ENCODE results near the gene CLDN12. TPM values are rescaled to one million over a fixed set of nuclear protein-coding genes. Genes with fewer than 3 reads are reported as not detected.
"Not testable (repeated sequence)": the region's sequence is repeated elsewhere in the genome, so short reads cannot be mapped to it uniquely, and the experiment has no call there.

Gene CLDN12
- total RNA-seq, 1 experiment from 2014 or later = 1.9 TPM

- no peaks in the 10 kb centered on the region for H3K27me3 ChIP-seq
- H3K4me3 ChIP-seq = no peak overlapping the region
- H3K36me3 ChIP-seq = no peaks in the 10 kb centered on the region
- DNase-seq = no peak
- no peaks in the 10 kb centered on the region for H3K9me3 ChIP-seq
Observed at GRCh38 chr7:90421651-90422050, 18.4 kb downstream of the CLDN12 start.

GRCh38 chr7:90424720-90425119 is 21.5 kb downstream of the CLDN12 start:
- DNase-seq = no peak
- Histone ChIP-seq H3K4me3 (no peak overlapping the region), H3K27me3 (no peaks in the 10 kb centered on the region), H3K36me3 (no peaks in the 10 kb centered on the region), H3K9me3 (no peaks in the 10 kb centered on the region)

DNA sequence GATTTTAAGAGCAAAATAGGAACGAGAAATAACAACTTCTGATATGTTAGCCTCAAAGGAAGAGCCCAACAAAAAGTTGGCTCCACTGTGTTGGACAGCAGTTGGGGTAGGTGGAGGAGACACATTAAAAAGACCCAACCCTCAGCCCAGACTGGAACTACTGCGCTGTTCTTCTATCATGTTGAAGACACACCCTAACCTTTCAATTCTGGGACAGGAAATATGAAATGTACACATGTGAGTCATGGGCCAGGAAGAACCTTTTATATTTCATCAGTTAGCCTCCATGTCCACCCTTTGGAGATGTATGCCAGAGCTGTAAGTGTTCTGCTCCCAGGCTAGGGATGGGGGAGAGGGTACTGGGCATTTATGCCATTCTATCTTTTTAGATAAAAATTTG is 22.1 kb downstream of the CLDN12 start:
- Histone ChIP-seq H3K4me3 (no peak overlapping the region), H3K9me3 (no peaks in the 10 kb centered on the region), H3K36me3 (no peaks in the 10 kb centered on the region), H3K27me3 (no peaks in the 10 kb centered on the region)
- DNase-seq = no peak

- Histone ChIP-seq H3K4me3 (no peak overlapping the region), H3K27me3 (no peaks in the 10 kb centered on the region), H3K36me3 (no peaks in the 10 kb centered on the region), H3K9me3 (no peaks in the 10 kb centered on the region; the same call in 1 of the 2 replicates)
- no peak for DNase-seq
Observed at GRCh38 chr7:90430614-90431460, 27.6 kb downstream of the CLDN12 start.

DNA sequence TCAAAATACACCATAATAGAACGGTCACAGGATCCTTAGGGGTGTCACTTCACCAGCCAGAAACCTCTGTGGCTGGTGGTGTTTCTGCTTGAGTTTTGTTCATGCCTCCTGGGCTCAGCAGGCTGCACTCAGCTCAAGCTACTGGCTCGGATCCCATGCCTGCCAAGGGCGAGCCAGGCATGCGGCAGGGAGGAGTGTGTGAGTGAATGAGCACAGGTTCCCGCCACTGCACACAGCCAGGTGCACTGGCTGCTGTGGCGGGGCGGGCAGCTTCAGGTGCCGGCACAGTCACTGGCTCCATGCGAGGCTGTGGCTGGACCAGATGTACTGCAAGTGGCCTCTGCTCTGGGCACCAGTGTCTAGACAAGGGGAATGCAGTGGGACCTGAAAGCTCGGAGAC is 29.5 kb downstream of the CLDN12 start:
- Histone ChIP-seq H3K36me3 (no peaks in the 10 kb centered on the region), H3K4me3 (no peak overlapping the region), H3K27me3 (no peaks in the 10 kb centered on the region), H3K9me3 (no peaks in the 10 kb centered on the region; the same call in 1 of the 2 replicates)
- DNase-seq = no peak

DNA sequence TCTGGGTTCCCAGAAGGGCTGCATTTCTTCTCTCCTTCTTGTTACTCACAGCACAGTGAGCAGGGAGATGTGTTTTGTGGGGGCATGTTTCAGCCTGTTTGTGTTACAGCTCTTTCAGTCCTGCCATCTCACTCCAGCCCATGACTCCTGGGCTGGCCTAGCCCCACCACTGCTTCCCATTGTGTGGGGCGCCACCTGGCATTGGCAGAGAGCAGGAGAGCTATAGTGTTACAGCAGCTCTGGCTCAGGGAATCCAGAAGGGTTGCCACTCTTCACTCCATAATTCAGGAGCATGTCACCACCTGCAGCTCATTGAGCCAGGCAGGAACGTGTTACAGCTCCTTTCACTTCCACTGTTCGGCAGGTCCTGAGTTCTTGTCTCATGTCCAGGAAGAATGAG is 30.0 kb downstream of the CLDN12 start:
- Histone ChIP-seq H3K36me3 (no peaks in the 10 kb centered on the region), H3K9me3 (no peaks in the 10 kb centered on the region; the same call in 1 of the 2 replicates), H3K27me3 (no peaks in the 10 kb centered on the region), H3K4me3 (no peak overlapping the region)
- DNase-seq = no peak

DNA sequence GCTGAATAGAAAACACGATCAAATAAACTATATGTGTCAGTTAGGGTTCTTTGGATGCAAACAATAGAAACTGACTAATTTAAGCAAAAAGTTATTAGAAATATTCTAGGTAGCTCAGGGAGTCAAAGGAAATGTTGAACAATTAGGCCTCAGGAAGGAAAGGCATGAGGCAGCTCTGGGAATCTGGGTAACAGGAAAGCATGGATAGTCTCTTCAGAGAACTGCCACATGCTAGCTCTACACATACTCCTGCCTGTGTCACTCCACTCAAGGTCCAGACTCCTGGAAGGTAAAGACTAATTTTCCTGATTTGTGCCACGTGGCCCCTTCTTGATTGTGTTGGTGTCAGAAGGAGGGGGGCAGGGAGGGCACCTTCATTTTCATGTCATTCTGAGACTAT is 42.4 kb downstream of the CLDN12 start:
- no peaks in the 10 kb centered on the region for H3K9me3 ChIP-seq
- H3K27me3 ChIP-seq = no peaks in the 10 kb centered on the region
- H3K4me3 ChIP-seq = no peak overlapping the region
- no peak for DNase-seq
- H3K36me3 ChIP-seq = no peaks in the 10 kb centered on the region

DNA sequence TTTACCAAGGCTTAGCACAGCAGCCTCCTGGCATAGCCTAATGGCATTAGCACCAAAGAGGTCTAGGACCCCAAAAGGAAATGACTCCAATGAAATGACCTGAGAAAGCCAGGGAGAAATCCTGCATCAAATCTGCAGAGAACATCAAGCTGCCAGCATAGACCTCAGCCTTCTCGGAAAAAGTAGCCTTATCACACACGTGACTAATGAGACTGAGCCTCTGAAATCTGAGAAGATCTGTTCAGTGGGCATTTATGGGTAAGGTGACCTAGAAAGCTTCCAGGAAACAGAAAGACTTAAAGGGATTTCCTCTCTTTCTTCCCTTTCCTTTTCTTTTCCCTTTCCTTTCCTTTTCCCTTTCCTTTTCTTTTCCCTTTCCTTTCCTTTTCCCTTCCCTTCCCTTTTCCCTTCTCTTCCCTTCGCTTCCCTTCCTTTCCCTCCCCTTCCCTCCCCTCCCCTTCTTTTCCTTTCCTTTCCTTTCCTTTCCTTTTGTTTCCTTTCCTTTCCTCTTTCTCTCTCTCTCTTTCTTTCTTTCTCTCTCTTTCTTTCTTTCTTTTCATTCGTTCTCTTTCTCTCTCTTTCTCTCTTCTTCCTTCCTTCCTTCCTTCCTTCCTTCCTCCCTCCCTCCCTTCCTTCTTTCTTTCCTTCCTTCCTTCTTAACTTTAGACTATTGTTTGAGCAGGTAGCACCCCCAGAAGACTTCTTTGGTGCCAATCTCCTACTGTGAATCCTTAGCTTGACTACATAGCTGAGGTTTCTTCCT is 43.1 kb downstream of the CLDN12 start:
- no peaks in the 10 kb centered on the region for H3K36me3 ChIP-seq
- no peaks in the 10 kb centered on the region for H3K9me3 ChIP-seq
- no peak overlapping the region for H3K4me3 ChIP-seq
- no peaks in the 10 kb centered on the region for H3K27me3 ChIP-seq
- DNase-seq = no peak

DNA sequence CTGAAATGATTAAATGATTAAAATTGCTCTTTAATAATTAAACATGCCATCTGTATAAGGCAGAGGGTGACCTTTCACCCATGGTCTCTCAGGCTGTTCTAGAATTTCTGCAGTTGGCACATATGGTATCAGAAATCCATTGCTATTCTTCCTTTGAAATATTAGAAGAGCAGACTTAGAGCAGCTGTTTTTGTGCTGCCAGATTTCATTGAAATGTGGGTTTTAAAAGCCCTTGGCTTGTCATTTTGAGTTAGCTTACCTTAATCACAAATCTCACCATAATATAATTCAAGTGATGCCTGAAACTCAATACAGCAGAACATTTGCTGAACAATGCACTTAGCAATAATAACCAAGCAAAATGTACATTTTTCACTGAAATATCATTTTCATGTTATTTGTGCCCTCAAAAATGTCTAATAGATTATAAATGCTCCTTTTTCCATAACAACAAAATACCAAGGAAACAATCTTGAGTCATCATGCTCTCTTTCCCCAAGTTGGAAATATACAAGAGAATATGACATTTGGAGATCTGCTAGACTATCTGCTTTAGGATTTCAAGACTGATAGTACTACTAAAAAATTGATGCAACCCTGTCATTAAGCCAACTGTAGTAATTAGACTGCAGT is 50.1 kb downstream of the CLDN12 start:
- DNase-seq = no peak
- no peak overlapping the region for H3K4me3 ChIP-seq
- no peaks in the 10 kb centered on the region for H3K27me3 ChIP-seq
- no peaks in the 10 kb centered on the region for H3K9me3 ChIP-seq
- no peaks in the 10 kb centered on the region for H3K36me3 ChIP-seq

DNA sequence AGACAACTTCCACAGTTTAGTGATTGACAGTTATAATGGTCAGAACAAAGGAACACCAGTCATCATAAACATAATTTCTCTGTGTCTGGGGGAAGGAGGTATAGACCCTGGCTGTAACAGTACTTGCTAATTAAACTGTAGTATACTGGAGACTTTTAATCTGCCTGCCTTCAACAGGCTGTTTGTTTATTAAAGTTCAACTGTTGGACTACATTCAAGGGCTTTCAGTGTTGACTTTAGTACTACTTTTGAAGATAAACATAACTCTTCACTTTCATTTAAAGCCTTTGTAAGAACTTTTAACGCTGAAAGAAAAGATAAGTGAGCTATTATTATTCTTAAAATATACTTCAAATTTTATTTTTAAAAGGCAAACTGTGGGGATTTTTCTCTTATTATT is 50.7 kb downstream of the CLDN12 start:
- H3K9me3 ChIP-seq = no peaks in the 10 kb centered on the region
- no peaks in the 10 kb centered on the region for H3K36me3 ChIP-seq
- no peak for DNase-seq
- no peak overlapping the region for H3K4me3 ChIP-seq
- H3K27me3 ChIP-seq = no peaks in the 10 kb centered on the region

GRCh38 chr7:90455163-90456030 is 52.1 kb downstream of the CLDN12 start:
- H3K4me3 ChIP-seq = no peak overlapping the region
- H3K27me3 ChIP-seq = no peaks in the 10 kb centered on the region
- no peak for DNase-seq
- no peaks in the 10 kb centered on the region for H3K36me3 ChIP-seq
- H3K9me3 ChIP-seq = no peaks in the 10 kb centered on the region

- DNase-seq = no peak
- no peaks in the 10 kb centered on the region for H3K27me3 ChIP-seq
- H3K4me3 ChIP-seq = no peak overlapping the region
- no peaks in the 10 kb centered on the region for H3K36me3 ChIP-seq
- no peaks in the 10 kb centered on the region for H3K9me3 ChIP-seq
Observed at GRCh38 chr7:90458104-90458503, 54.8 kb downstream of the CLDN12 start.

DNA sequence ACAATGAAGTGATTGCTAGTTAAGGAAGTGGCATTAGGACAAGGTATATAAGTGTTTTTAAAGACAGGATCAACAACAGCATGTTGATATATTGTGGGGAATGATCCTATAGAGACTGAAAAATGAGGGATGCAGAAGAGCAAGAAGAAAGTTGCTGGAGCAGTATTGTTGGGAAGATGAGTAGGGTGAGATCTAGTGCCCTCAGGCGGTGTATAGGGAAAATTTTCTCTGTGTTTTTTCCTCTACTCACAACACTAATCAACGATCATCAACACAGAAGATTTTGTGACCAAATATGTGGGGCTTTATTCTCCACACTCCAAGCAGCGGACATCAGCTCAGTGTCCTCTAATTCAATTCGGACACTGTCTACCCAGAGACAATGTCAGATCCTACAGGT is 56.6 kb downstream of the CLDN12 start:
- no peak for DNase-seq
- Histone ChIP-seq H3K36me3 (no peaks in the 10 kb centered on the region), H3K27me3 (no peaks in the 10 kb centered on the region), H3K9me3 (no peaks in the 10 kb centered on the region), H3K4me3 (no peak overlapping the region)

DNA sequence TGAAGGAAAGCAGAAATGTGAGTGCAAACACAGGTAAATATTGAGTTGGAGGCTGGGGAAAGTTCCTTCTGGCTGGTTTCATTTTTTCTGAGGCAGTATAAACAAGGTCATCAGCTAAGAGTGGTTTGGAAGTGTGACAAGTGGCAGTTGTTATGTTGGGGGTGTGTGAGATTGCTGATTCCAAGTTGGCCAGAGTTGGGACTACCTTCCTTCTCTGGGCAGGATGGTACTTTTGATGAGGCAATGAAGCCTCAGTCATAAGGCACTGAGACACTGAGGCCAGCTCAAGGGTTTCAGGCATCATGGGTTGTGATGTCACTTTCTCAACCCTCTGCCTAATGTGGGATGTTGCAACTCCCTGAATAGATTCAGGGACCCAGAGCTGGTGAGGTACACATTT is 58.0 kb downstream of the CLDN12 start:
- Histone ChIP-seq H3K9me3 (no peaks in the 10 kb centered on the region), H3K36me3 (no peaks in the 10 kb centered on the region), H3K27me3 (no peaks in the 10 kb centered on the region), H3K4me3 (no peak overlapping the region)
- no peak for DNase-seq

GRCh38 chr7:90463151-90463628 is 59.9 kb downstream of the CLDN12 start:
- not testable (repeated sequence) for DNase-seq, H3K9me3 ChIP-seq, H3K4me3 ChIP-seq, H3K36me3 ChIP-seq, H3K27me3 ChIP-seq
